Ishikawa (cell line): Measurements from ENCODE around the gene PPIC.

Experiments used
- CEBPB ChIP-seq: IDR thresholded peaks from 2 replicates; pipeline ENCODE4 v1.6.1; 2012
- CREB1 ChIP-seq: IDR thresholded peaks from 2 replicates; pipeline ENCODE4 v1.6.1; 2012; ENCODE audit warnings: low read depth
- EGR1 ChIP-seq: IDR thresholded peaks from 2 replicates; pipeline ENCODE4 v1.6.1; 2012
- EP300 ChIP-seq: IDR thresholded peaks from 2 replicates; pipeline ENCODE4 v1.6.1; 2012; ENCODE audit warnings: borderline replicate concordance
- FOXM1 ChIP-seq: IDR thresholded peaks from 2 replicates; pipeline ENCODE4 v1.6.1; 2012; ENCODE audit warnings: low read depth, borderline replicate concordance
- MAX ChIP-seq: IDR thresholded peaks from 2 replicates; pipeline ENCODE4 v1.6.1; 2012
- NFIC ChIP-seq: IDR thresholded peaks from 2 replicates; pipeline ENCODE4 v1.6.1; 2012
- RAD21 ChIP-seq: IDR thresholded peaks from 2 replicates; pipeline ENCODE4 v1.6.1; 2012; ENCODE audit warnings: low read depth
- REST ChIP-seq: IDR thresholded peaks from 2 replicates; pipeline ENCODE4 v1.6.1; 2012; ENCODE audit warnings: low read depth, mild to moderate bottlenecking
- TAF1 ChIP-seq: IDR thresholded peaks from 2 replicates; pipeline ENCODE4 v1.6.1; 2012; ENCODE audit warnings: low read depth, mild to moderate bottlenecking
- TCF12 ChIP-seq: IDR thresholded peaks from 2 replicates; pipeline ENCODE4 v1.6.1; 2012; ENCODE audit warnings: low read depth
- YY1 ChIP-seq: IDR thresholded peaks from 2 replicates; pipeline ENCODE4 v1.6.1; 2012; ENCODE audit warnings: low read depth
- ZBTB7A ChIP-seq: IDR thresholded peaks from 2 replicates; pipeline ENCODE4 v1.6.1; 2012; ENCODE audit warnings: low read depth

GRCh38 chr5:122978644-122979297, 57.8 kb downstream of the PPIC start:
- no peak for TF ChIP-seq EP300
- TF ChIP-seq NFIC = no peak
- TF ChIP-seq FOXM1 = no peak
- no peak for TF ChIP-seq RAD21
- TF ChIP-seq CEBPB = no peak
- TF ChIP-seq YY1 = no peak
- TF ChIP-seq TCF12 = no peak
- TF ChIP-seq CREB1 = no peak
- TF ChIP-seq TAF1 = no peak
- no peak for TF ChIP-seq REST
- TF ChIP-seq ZBTB7A = no peak
- TF ChIP-seq MAX = no peak
- TF ChIP-seq EGR1 = no peak
